ENCODE results near the gene SULT4A1. TPM values are rescaled to one million over a fixed set of nuclear protein-coding genes. Genes with fewer than 3 reads are reported as not detected.

SULT4A1 gene
- total and polyA plus RNA-seq, 9 of the 15 experiments (the other 6 are each of a cell fraction or from before 2014, with no cell fraction given) = 0.03 to 0.20 (median 0.09) TPM; not detected in 3

DNA sequence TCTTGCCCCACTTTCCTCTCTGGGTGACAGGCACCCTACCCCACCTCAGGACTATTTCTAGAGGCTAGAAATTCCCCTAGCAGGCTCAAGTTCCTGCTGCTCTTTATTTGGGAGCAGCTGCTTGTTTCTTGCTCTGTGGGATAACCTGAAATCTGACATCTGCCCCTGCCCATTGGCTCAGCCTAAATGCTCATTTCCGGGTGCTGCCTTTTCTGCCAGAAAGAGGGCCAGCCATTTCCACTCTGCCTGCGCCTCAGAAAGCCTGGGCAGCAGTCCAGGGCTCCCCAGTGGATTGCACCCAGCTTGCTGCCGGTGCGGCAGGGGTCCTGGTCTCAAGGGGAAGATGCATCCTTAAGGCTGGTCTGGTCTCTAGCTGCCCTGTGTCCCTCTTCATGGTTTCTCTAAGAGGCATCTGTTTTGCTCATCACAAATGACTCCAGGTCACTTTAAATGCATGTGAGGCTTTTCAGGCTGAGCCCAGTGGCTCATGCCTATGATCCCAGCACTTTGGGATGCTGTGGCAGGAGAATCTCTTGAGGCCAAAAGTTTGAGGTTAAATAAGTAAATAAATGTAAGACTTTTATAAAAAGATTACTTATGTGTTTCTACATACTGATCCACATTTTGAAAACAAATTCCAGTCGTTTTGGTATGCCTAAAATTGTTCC, 39.8 kb upstream of the SULT4A1 start (continued):
- TF ChIP-seq, protein P1, sequence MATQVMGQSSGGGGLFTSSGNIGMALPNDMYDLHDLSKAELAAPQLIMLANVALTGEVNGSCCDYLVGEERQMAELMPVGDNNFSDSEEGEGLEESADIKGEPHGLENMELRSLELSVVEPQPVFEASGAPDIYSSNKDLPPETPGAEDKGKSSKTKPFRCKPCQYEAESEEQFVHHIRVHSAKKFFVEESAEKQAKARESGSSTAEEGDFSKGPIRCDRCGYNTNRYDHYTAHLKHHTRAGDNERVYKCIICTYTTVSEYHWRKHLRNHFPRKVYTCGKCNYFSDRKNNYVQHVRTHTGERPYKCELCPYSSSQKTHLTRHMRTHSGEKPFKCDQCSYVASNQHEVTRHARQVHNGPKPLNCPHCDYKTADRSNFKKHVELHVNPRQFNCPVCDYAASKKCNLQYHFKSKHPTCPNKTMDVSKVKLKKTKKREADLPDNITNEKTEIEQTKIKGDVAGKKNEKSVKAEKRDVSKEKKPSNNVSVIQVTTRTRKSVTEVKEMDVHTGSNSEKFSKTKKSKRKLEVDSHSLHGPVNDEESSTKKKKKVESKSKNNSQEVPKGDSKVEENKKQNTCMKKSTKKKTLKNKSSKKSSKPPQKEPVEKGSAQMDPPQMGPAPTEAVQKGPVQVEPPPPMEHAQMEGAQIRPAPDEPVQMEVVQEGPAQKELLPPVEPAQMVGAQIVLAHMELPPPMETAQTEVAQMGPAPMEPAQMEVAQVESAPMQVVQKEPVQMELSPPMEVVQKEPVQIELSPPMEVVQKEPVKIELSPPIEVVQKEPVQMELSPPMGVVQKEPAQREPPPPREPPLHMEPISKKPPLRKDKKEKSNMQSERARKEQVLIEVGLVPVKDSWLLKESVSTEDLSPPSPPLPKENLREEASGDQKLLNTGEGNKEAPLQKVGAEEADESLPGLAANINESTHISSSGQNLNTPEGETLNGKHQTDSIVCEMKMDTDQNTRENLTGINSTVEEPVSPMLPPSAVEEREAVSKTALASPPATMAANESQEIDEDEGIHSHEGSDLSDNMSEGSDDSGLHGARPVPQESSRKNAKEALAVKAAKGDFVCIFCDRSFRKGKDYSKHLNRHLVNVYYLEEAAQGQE (IDR thresholded peaks at IDR 0.05; ENCODE audit: borderline replicate concordance) = no peak
- TF ChIP-seq, protein P1 (CRISPR knock-in tag; IDR thresholded peaks at IDR 0.05; ENCODE audit: low read depth) = no peak
- no peak for TF ChIP-seq WHSC1 (IDR thresholded peaks at IDR 0.05; ENCODE audit: low read length)
